Stimulated activated CD8-positive, alpha-beta memory T cell treated with anti-CD3 and anti-CD28 coated beads, Interleukin-7, amount 100 ng/mL, for 1 hour (primary cell): ENCODE data around the gene CEACAM16.

Experiments used
- DNase-seq, 2 donors: peaks; one replicate each; pipeline ENCODE4 v3.0.0-alpha.2; 2020; ENCODE audit warnings: low read depth in 2 of 2

CEACAM16 gene

GRCh38 chr19:44745887-44746600, 47.1 kb downstream of the CEACAM16 start:
- DNase-seq, result no peak

- no peak for DNase-seq
Observed at GRCh38 chr19:44746616-44746945, 47.6 kb downstream of the CEACAM16 start.

GRCh38 chr19:44746946-44747738, 48.2 kb downstream of the CEACAM16 start:
- peak; percentile 77 to 88 for DNase-seq

GRCh38 chr19:44747739-44748425, 48.9 kb downstream of the CEACAM16 start:
- no peak for DNase-seq

GRCh38 chr19:44748426-44749254, 49.7 kb downstream of the CEACAM16 start, which contains the start of gene BCL3:
BCL3 (plus strand) TSS chr19:44748708; CDS start chr19:44748791, 83 bp downstream.
- peak; percentile 45 to 56 for DNase-seq

GRCh38 chr19:44749292-44749691, 50.3 kb downstream of the CEACAM16 start:
- no peak for DNase-seq

- DNase-seq, result no peak
Observed at GRCh38 chr19:44749994-44750393, 51.0 kb downstream of the CEACAM16 start.

GRCh38 chr19:44752123-44752815, 53.3 kb downstream of the CEACAM16 start:
- no peak for DNase-seq

GRCh38 chr19:44752816-44753625, 54.1 kb downstream of the CEACAM16 start:
- peak; percentile 83 to 88 for DNase-seq

- DNase-seq, result no peak
Observed at GRCh38 chr19:44753626-44753931, 54.6 kb downstream of the CEACAM16 start.

GRCh38 chr19:44753932-44754749, 55.2 kb downstream of the CEACAM16 start:
- peak; percentile 46 to 54 for DNase-seq

GRCh38 chr19:44754750-44755080, 55.8 kb downstream of the CEACAM16 start:
- no peak for DNase-seq

GRCh38 chr19:44755219-44755618, 56.3 kb downstream of the CEACAM16 start:
- no peak for DNase-seq

- no peak for DNase-seq
Observed at GRCh38 chr19:44756089-44756562, 57.2 kb downstream of the CEACAM16 start.

- no peak for DNase-seq
Observed at GRCh38 chr19:44757057-44757734, 58.2 kb downstream of the CEACAM16 start.

- DNase-seq, result no peak
Observed at GRCh38 chr19:44757735-44758505, 59.0 kb downstream of the CEACAM16 start.

- no peak for DNase-seq
Observed at GRCh38 chr19:44758596-44758995, 59.6 kb downstream of the CEACAM16 start.
